Heart right ventricle (tissue), 16 donors: ENCODE data around the gene MITD1. TPM values are rescaled to one million over a fixed set of nuclear protein-coding genes. Genes with fewer than 3 reads are reported as not detected.

ENCODE experiments used
- ATAC-seq, 8 donors: fragments of 200-7000 bp; cut with Tn5 transposase; one replicate each; pipeline ENCODE4 v1.9.1; 2020; ENCODE audit warnings: mild to moderate bottlenecking in 8 of 8, moderate library complexity in 8 of 8, moderate number of reproducible peaks in 1 of 8
- DNase-seq, 2 donors: peaks; one replicate each; pipeline ENCODE4 v3.0.0-alpha.2; 2020
- H3K27ac ChIP-seq, 10 donors: fragments of 200-600 bp; sonication (generic) in 2 of 10; one replicate each; pipeline versions ENCODE4 v1.5.0 to v1.8.0; 2020 to 2022; ENCODE audit warnings: mild to moderate bottlenecking in 3 of 10
- H3K27me3 ChIP-seq, 7 donors: fragments of 200-600 bp; one replicate each; pipeline ENCODE4 v1.8.0; 2021 to 2022; ENCODE audit warnings: mild to moderate bottlenecking in 2 of 7
- H3K36me3 ChIP-seq, 9 donors: fragments of 200-600 bp; sonication (generic) in 1 of 9; one replicate each; pipeline versions ENCODE4 v1.5.0 to v1.8.0; 2020 to 2022; ENCODE audit warnings: mild to moderate bottlenecking in 2 of 9
- H3K4me1 ChIP-seq, 9 donors: fragments of 200-600 bp; sonication (generic) in 1 of 9; one replicate each; pipeline versions ENCODE4 v1.5.0 to v1.8.0; 2020 to 2022; ENCODE audit warnings: mild to moderate bottlenecking in 4 of 9
- H3K4me3 ChIP-seq, 10 donors: fragments of 200-600 bp; sonication (generic) in 2 of 10; one replicate each; pipeline versions ENCODE4 v1.5.0 to v1.8.0; 2020 to 2022; ENCODE audit warnings: mild to moderate bottlenecking in 7 of 10, moderate library complexity in 2 of 10
- H3K9me3 ChIP-seq, 11 donors: fragments of 200-600 bp in 10 of 11; sonication (generic) in 2 of 11; one replicate each; pipeline versions ENCODE4 v1.5.0 to v1.8.0; 2013 to 2022; ENCODE audit warnings: mild to moderate bottlenecking in 2 of 11, control low read depth in 1 of 11, moderate library complexity in 1 of 11
- WGBS, 2 donors: extraction: QIAGEN DNeasy Blood & Tissue Kit; methylation state at CpG; one replicate each; pipeline ENCODE4 v1.1.7; 2013; ENCODE audit warnings: inconsistent platforms in 1 of 2; 5-methylcytosine and 5-hydroxymethylcytosine counted together
- intact Hi-C, 10 donors: fragments of 100-400 bp; cut with DNase I; formaldehyde crosslinking; loops; one replicate each; pipeline versions ENCODE4 v1.11.1 to v1.14.2; 2022
- polyA plus RNA-seq, 2 donors: library from polyadenylated mRNA; stranded (reverse); fragments of 200-250 nt; gene quantifications; one replicate each; pipeline ENCODE4 v1.2.3, GENCODE V29; 2013
- total RNA-seq, 10 donors: library from RNA; stranded (reverse); fragmentation: NEBNext Ultra II Directional in 3 of 10; extraction: Animal tissue kit (Norgen Biotek cat#: 25700) in 3 of 10; gene quantifications; one replicate each; pipeline versions ENCODE4 v1.2.1 to v1.2.4, GENCODE V29; 2021 to 2023
- TF ChIP-seq, protein P1 (sequence below), 9 donors: fragments of 200-600 bp; sonication (generic) in 2 of 9; IDR thresholded peaks; one replicate each; pipeline versions ENCODE4 v1.5.0 to v1.8.0; 2021 to 2022; ENCODE audit warnings: antibody characterized with exemption in 9 of 9, mild to moderate bottlenecking in 5 of 9, moderate library complexity in 1 of 9
- donor health status: Arrhythmogenic right ventricular cardiomyopathy.
- donor health status: ischemic (EF 13 %, LVEDD 7.1; RV severe dilation, severe dysfunction).
- donor health status: healthy with polysubstance abuse.
- donor health status: DM: no; HTN: yes; CAD: no.
- donor health status: DM: no; HTN: no; CAD: no.
- donor health status: ischemic (EF 25% LVEDD 6.9; RV normal size, moderate dysfunction).
- donor health status: ischemic (EF 25% LVEDD 5.7; RV mildly dilated, moderate dysfunction).
- donor health status: healthy.
- donor health status: DM: yes; HTN: yes; CAD: no.
- donor health status: Ischemic cardiomyopathy.
- donor health status: ischemic (EF 35%, LVEDD 5.7; RV mildly dilated, moderate dysfunction).
- donor health status: nonischemic (EF 11% LVEDD 7.7; RV severe dilation, severe dysfunction).
- donor health status: DM: yes; HTN: yes; CAD: no.
- donor health status: PGD.
- donor health status: ischemic (EF 29% LVEDD 5.4; RV normal size, mild dysfunction).
- donor health status: nonischemic (EF 23%, LVEDD 6.1; RV moderate dilation, normal function).

The MITD1 gene
- total and polyA plus RNA-seq, 12 donors: 9.3 to 45.9 (median 12.4) TPM

DNA sequence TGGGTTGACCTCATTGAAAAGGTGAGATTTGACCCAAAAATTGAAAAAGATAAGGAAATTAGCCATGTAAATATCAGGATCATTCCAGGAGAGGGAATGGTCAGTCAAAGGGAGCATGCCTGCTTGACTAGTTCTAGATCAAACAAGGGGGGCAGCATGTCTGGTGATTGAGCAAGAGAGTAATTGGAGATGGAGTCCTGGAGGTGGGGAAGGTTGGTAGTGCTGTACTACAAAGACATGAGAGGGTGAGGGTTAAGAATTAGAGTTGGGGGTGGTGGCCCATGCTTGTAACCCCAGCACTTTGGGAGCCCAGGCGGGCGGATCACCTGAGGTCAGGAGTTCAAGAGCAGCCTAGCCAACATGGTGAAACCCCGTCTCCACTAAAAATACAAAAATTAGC, 2.2 kb upstream of the MITD1 start:
- Histone ChIP-seq H3K9me3 (no peaks in the 10 kb centered on the region), H3K27ac (no peak overlapping the region), H3K36me3 (peaks cover 0 to 21% (median 9%) of the 10 kb centered on the region in 9 donors), H3K4me3 (no peak overlapping the region), H3K27me3 (no peaks in the 10 kb centered on the region), H3K4me1 (peaks cover 4 to 47% (median 36%) of the 10 kb centered on the region in 9 donors)
- DNase-seq (no peak), ATAC-seq (no peak)
- intact Hi-C loops: loop anchor here in 4 of 10 donors (5.0 to 10.0 kb wide), 4 partner anchors 41 to 304 kb away; partner anchors contain the start of genes EIF5B (in 3 of the 4), TXNDC9 (in 3 of the 4) and C2orf15 (in 1 of the 4)
- 95 to 98% methylated on average over 3 of the region's 3 CpGs for WGBS, 2 donors
- TF ChIP-seq, protein P1, sequence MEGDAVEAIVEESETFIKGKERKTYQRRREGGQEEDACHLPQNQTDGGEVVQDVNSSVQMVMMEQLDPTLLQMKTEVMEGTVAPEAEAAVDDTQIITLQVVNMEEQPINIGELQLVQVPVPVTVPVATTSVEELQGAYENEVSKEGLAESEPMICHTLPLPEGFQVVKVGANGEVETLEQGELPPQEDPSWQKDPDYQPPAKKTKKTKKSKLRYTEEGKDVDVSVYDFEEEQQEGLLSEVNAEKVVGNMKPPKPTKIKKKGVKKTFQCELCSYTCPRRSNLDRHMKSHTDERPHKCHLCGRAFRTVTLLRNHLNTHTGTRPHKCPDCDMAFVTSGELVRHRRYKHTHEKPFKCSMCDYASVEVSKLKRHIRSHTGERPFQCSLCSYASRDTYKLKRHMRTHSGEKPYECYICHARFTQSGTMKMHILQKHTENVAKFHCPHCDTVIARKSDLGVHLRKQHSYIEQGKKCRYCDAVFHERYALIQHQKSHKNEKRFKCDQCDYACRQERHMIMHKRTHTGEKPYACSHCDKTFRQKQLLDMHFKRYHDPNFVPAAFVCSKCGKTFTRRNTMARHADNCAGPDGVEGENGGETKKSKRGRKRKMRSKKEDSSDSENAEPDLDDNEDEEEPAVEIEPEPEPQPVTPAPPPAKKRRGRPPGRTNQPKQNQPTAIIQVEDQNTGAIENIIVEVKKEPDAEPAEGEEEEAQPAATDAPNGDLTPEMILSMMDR (IDR thresholded peaks at IDR 0.05): no peak

DNA sequence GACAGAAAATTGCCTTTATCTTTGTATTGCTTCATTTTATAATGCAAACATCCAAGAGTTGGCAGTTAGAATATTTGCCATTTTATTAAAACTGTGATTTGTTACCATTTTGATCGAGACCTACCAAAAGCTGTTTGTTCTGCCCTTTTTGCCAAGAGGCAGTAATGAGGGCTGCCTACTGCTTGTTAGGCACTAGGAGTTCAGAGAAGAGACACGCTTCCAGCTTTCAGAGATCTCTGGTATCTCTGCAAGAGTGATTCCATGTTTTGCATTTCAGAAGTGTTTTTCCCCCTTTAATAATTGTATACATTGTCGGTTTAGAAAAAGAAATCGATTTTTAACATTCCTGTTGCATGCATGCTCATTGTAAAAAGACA, 754 bp upstream of the MITD1 start:
- DNase-seq (no peak), ATAC-seq (no peak)
- H3K4me1 ChIP-seq: peaks cover 4 to 47% (median 36%) of the 10 kb centered on the region in 9 donors
- WGBS, 2 donors: 2 to 4% methylated on average over 4 of the region's 4 CpGs
- intact Hi-C loops: loop anchor here in 8 of 10 donors (1.0 to 10.0 kb wide), 8 partner anchors 23 to 306 kb away; partner anchors contain the start of genes TXNDC9 (in 8 of the 8), EIF5B (in 7 of the 8), C2orf15 (in 1 of the 8) and LIPT1 (in 1 of the 8)
- peaks cover 0 to 7% (median under 1%) of the 10 kb centered on the region in 9 donors for H3K36me3 ChIP-seq
- H3K27ac ChIP-seq: peak overlapping the region in 8 of 10 donors; percentile 62 to 89 (median 78)
- no peaks in the 10 kb centered on the region for H3K27me3 ChIP-seq
- peak overlapping the region; percentile 35 to 99 (median 74) for H3K4me3 ChIP-seq
- H3K9me3 ChIP-seq: no peaks in the 10 kb centered on the region
- TF ChIP-seq, protein P1 (IDR thresholded peaks at IDR 0.05): no peak

DNA sequence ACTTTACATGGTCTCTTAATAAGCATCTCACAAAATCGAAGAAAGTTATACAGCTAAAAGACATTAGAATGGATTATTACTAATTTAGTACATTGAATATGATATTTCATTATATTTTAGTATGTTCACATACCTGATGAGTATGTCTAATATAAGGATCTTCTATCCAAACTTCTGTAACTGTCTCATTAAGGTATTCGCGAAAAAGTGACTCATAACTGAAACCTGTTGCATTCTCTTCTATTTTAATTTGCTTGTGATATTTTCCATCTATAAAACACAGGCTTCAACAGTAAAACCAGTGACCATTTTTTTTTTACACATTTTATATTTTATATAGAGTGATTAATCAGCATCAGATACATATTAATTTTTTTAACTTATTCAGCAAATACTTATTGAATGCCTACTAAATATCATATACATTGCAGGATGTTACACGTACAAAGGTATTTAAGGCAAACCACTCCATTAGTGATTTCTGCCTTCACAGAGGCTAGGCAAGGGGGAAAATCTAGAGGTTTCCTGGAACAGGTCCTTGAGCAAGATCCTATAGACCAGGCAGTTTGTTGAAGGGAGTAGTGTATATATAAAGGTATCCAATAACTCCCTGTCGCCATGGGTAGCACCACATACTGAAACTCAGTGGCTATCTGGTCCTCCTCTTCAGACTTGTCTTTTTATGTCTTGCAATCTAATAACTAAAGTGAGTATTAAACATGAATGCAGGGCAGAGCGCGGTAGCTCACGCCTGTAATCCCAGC, 9.3 kb downstream of the MITD1 start:
- intact Hi-C loops: no loop called here
- DNase-seq: no peak
- H3K36me3 ChIP-seq: peaks cover 0 to 76% (median 27%) of the 10 kb centered on the region in 9 donors
- no peaks in the 10 kb centered on the region for H3K27me3 ChIP-seq
- H3K4me1 ChIP-seq: peaks cover 0 to 5% (median 0%) of the 10 kb centered on the region in 9 donors
- WGBS, 2 donors: 95 to 97% methylated on average over 8 of the region's 8 CpGs
- no peaks in the 10 kb centered on the region for H3K9me3 ChIP-seq
- no peak overlapping the region for H3K27ac ChIP-seq
- no peak overlapping the region for H3K4me3 ChIP-seq
- TF ChIP-seq, protein P1 (IDR thresholded peaks at IDR 0.05): no peak
- ATAC-seq: no peak

DNA sequence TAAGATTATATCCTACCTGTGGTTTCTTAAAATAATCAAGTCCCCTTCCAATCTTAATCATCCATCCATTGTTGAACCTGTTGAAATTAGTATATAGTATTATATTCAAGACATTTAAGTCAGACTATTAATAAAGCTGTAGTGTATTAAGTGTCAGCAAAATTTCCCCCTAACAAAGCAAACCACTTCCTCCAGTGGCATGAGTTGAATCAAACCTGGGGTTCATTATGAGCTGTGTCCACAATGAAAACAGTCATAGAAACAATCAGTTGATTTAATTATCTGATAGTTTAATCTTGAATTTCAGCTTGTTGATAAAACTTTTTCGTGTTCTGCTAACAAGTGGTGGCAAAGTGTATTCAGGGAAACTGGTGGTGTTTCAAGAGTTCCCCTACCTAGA, 11.3 kb downstream of the MITD1 start:
- Histone ChIP-seq H3K4me3 (no peak overlapping the region), H3K9me3 (no peaks in the 10 kb centered on the region), H3K4me1 (peaks cover 0 to 5% (median 0%) of the 10 kb centered on the region in 9 donors), H3K27ac (no peak overlapping the region), H3K27me3 (no peaks in the 10 kb centered on the region), H3K36me3 (peaks cover 0 to 92% (median 27%) of the 10 kb centered on the region in 9 donors)
- intact Hi-C loops: no loop called here
- WGBS, 2 donors: 64 to 66% methylated on average over 1 of the region's 1 CpG
- TF ChIP-seq, protein P1 (IDR thresholded peaks at IDR 0.05): no peak
- ATAC-seq: no peak
- DNase-seq: no peak
